DMS153 treated with DMSO at 0.1 percent for 48 hours (cell line): ENCODE data around the gene UNC13B.
"Not testable (repeated sequence)": the region's sequence is repeated elsewhere in the genome, so short reads cannot be mapped to it uniquely, and the experiment has no call there.

Experiments
- DNase-seq: peaks from one replicate; lab custom pipeline; 2025; ENCODE audit not compliant: unreplicated experiment; lab: John Stamatoyannopoulos, UW

Gene UNC13B

DNA sequence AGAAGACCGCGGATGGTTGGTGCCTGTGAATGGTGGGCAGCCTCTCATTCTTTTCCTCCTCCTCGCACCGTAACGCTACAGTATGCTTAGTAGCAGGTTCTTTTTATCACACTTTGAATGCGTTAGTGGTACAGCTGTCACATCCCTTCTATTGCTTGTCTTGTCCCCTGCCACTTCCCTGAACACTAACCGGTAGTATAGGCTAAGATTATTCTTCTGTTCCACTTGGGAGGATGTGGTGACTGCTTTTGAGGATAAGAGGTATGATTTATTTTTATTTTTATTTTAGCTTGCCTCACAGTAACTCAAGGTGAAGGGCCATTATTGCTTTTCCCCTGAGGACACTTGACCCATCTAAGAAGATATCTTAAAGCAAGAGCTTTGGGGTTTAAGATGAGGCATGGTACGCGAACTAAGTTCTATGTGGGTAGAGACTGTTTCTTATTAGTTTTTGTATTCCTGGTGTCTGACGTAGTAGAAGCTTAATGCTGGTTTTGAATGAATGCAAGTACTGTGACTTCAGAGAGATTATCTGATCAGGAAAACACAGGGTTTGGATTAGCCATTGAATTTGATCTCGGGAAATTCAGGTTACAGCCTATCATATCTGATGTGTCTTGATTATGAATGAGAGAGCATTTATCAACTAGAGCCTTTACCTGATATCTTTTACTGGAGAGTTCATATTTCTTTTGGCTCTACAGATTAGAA lies 951 bp downstream of the UNC13B start:
- DNase-seq, result no peak

GRCh38 chr9:35163413-35163812 lies 1.6 kb downstream of the UNC13B start:
- no peak for DNase-seq

- DNase-seq, result no peak
These were observed 2.9 kb downstream of the UNC13B start for GRCh38 chr9:35164711-35165110.

DNA sequence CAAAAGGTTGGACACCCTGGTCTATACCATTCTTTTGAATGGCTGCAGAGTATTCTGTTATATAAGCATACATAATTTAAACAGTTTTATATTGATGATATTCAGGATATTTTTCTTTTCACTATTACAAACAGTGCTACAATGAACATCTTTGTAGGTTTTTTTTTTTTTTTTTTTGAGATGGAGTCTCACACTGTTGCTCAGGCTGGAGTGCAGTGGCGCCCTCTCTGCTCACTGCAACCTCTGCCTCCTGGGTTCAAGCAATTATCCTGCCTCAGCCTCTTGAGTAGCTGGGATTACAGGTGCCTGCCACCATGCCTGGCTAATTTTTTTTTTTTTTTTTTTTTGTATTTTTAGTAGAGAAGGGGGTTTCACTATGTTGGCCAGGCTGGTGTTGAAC lies 5.6 kb downstream of the UNC13B start:
- DNase-seq, result not testable (repeated sequence)

- no peak for DNase-seq
These were observed 7.2 kb downstream of the UNC13B start for GRCh38 chr9:35168963-35169362.

- no peak for DNase-seq
These were observed 11.1 kb downstream of the UNC13B start for GRCh38 chr9:35172878-35173277.

DNA sequence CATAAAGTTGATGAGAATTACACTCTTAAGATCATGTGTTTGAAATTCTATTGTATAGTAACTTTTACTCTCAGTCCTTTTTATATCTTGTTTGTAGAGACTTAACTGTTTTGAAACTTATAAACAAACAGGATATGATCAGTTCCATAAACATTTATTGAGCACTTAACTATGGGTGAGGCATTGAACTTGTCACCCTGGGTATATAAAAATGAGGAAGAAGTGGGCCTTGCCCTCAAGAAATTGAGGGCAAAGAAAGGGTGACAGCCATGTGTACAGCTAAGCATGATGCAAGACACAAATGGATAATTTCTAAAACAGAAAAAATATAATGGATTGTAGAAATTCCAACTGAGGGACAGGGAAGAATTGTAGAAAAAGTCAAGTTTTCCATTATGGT lies 15.7 kb downstream of the UNC13B start:
- DNase-seq, result no peak

GRCh38 chr9:35179347-35180280 lies 17.8 kb downstream of the UNC13B start:
- no peak for DNase-seq

DNA sequence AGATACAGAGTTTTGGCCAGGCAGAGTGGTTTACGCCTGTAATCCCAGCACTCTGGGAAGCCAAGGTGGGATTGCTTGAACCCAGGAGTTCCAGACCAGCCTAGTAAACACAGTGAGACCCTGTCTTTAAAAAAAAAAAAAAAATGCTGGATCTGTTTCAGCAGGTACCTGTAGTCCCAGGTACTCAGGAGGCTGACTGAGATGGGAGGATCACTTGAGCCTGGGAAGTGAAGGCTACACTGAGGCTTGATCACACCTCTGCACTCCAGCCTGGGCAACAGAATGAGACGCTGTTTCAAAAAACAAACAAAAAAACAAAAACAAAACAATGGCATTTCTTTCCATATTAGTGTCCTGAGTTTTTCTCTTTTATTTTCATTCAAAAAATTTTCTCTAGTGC lies 19.0 kb downstream of the UNC13B start:
- DNase-seq, result no peak

DNA sequence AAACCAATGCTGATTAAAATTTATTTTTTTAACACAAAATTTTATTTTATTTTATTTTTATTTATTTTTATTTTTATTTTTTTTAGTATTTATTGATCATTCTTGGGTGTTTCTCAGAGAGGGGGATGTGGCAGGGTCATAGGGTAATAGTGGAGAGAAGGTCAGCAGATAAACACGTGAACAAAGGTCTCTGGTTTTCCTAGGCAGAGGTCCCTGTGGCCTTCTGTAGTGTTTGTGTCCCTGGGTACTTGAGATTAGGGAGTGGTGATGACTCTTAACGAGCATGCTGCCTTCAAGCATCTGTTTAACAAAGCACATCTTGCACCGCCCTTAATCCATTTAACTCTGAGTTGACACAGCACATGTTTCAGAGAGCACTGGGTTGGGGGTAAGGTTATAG lies 20.6 kb downstream of the UNC13B start:
- not testable (repeated sequence) for DNase-seq

DNA sequence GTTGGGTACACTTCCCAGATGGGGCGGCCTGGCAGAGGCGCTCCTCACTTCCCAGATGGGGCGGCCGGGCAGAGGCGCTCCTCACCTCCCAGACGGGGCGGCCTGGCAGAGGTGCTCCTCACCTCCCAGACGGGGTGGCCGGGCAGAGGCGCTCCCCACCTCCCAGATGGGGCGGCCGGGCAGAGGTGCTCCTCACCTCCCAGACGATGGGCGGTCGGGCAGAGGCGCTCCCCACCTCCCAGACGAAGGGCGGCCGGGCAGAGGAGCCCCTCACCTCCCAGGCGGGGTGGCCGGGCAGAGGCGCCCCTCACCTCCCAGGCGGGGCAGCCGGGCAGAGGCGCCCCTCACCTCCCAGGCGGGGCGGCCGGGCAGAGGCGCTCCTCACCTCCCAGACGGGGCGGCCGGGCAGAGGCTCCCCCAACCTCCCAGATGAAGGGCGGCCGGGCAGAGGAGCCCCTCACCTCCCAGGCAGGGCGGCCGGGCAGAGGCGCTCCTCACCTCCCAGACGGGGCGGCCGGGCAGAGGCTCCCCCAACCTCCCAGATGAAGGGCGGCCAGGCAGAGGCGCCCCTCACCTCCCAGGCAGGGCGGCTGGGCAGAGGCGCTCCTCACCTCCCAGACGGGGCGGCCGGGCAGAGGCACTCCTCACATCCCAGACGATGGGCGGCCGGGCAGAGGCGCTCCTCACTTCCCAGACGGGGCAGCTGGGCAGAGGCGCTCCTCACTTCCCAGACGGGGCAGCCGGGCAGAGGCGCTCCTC lies 21.4 kb downstream of the UNC13B start:
- DNase-seq, result not testable (repeated sequence)

GRCh38 chr9:35183755-35184480 lies 22.1 kb downstream of the UNC13B start:
- DNase-seq, result not testable (repeated sequence)

DNA sequence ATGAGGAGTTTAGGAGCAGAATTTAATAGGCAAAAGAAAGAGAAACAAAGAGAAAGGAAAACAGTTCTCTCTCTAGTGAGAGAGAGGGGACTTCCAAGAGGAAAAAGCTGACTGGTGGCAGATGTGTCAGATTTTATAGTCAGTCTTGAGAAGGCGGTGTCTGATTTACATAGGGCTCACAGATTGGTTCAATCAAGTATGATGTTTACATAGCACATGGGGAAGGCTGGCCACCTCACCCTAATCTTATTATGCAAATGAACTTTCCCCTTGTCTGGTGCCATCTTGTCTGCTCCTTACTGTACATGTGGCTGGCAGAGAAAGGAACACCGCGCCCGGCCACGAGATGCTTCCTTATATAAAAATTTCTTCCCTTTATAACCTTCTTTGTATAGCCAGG lies 24.7 kb downstream of the UNC13B start:
- DNase-seq, result no peak

DNA sequence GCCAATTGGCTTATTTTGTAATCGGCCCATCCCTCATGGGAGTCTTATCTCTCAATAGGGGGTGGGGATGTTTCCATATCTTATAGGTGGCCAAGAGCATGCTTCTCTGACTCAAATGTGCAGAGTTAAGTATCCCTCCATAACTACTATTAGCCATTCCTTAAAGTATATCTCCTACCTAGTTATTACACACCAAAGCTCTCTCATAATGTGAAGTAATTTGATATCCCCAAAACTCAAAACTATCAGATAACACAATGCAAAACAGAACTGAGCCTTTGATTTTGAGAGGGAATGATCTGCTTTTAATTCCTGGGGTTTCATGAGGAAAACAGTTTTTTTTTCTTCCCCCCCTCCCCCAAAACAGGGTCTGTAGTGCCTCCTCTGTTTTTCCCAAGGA lies 28.4 kb downstream of the UNC13B start:
- no peak for DNase-seq

DNA sequence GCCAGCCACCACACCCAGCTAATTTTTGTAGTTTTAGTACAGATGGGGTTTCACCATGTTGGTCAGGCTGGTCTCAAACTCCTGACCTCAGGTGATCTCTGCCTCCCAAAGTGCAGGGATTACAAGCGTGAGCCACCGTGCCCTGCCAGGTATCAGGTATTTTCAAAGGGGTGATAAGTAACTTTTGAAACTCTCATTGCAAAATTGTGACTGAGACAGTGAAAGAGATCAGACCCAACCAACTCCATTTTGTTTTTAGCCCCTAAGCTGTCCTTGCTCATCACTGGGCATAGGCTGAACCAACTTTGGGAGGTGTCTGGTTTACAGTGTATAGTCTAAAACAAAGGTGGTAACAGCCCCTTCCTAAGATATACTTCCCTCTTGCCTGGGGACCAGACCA lies 29.3 kb downstream of the UNC13B start:
- no peak for DNase-seq

- no peak for DNase-seq
These were observed 32.0 kb downstream of the UNC13B start for GRCh38 chr9:35193762-35194161.

GRCh38 chr9:35195683-35196082 lies 33.9 kb downstream of the UNC13B start:
- no peak for DNase-seq

- DNase-seq, result no peak
These were observed 36.4 kb downstream of the UNC13B start for GRCh38 chr9:35198191-35198590.

DNA sequence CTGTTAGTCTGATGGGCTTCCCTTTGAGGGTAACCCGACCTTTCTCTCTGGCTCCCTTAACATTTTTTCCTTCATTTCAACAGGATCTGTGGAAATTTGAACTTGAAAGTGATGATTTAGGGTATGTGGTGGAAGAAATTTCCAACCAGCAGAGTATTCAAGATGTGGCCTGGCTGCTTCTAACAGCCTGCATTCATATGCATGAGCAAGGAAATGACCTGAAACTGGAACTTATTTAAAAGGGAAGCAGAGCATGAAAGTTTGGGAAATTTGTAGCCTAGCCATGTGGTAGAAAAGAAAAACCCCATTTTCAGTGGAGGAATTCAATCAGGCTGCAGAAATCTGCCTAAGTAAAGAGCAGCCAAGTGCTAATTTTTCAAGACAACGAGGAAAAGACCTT lies 41.7 kb downstream of the UNC13B start:
- no peak for DNase-seq

- no peak for DNase-seq
These were observed 43.5 kb downstream of the UNC13B start for GRCh38 chr9:35205340-35205739.

GRCh38 chr9:35211854-35212253 lies 50.0 kb downstream of the UNC13B start:
- no peak for DNase-seq
